NCI-H82 treated with DMSO at 0.1 percent for 48 hours (cell line): Measurements from ENCODE around the gene TMEM151B.
A peak's percentile ranks its signal among the peaks of the same experiment; 100 is the strongest.
"Not testable (repeated sequence)": the region's sequence is repeated elsewhere in the genome, so short reads cannot be mapped to it uniquely, and the experiment has no call there.

Experiments
- DNase-seq: peaks from one replicate; lab custom pipeline; 2025; ENCODE audit not compliant: unreplicated experiment; lab: John Stamatoyannopoulos, UW

Gene TMEM151B

DNA sequence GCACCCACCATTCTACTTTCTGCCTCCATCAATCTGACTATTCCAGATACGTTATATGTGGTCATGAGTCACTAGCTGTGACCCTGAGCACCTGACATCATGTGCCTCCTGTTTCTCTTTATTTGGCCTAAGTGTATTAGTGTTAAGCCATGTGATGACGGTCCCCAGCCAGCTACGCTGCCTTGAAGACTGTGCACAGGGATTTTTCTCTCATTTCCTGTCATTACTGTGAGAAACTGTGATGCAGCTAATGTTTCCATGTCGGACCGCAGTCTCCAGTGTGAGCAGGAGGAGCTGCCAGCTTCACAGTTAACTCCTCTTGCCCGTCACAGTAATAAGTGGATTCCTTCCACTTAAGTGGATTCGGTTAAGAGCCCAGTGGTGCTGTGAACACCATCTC lies 62.3 kb downstream of the TMEM151B start:
- peak; percentile 88 for DNase-seq

DNA sequence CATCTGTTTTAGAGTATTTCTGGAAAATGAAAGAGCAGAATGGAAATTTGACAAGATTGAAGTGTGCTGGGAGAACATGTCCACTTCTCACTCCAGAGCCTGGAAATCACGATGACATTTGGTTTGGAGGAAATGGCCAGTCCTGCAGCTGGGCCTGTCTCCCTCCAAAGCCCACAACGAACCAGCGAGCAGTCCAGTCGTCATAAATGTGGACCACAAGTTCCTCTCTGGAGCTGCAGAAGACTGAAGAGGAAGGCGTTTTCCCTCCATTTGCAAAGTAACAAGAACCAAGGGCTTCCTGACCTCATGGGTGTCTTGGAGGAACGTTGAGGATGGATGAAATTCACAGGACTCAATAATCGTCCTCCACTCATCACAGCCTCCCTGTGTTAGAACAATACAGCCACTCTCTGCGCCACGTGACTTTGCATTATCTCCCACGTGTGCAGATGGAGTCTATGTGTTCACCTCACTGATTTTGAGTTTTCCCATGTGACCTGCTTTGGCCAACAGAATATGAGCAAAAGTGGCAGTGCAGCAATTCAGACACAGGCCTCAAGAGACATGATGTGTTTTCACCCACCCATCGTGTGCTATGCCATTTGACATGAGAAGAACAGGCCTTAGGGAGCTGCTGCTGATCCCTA lies 63.1 kb downstream of the TMEM151B start:
- peak; percentile 22 for DNase-seq

DNA sequence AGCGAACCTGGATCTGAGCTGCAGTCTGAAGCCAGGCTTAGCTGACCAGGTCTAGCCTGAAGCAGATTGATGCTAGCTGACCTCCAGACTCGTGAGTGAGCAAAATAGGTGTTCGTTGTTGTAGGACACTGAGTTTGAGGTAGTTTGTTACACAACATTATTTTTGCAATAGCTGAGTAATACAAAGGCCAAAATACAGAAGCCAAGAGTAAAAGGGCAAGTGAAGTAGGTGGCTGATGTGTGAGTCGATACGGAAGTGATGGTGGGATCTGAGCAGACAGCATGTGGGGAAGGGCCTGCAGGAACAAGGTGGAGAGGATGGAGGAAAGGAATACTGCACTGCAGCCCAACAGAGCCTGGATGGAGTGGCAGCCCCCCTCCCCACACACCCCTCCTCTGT lies 63.7 kb downstream of the TMEM151B start:
- DNase-seq, result no peak

DNA sequence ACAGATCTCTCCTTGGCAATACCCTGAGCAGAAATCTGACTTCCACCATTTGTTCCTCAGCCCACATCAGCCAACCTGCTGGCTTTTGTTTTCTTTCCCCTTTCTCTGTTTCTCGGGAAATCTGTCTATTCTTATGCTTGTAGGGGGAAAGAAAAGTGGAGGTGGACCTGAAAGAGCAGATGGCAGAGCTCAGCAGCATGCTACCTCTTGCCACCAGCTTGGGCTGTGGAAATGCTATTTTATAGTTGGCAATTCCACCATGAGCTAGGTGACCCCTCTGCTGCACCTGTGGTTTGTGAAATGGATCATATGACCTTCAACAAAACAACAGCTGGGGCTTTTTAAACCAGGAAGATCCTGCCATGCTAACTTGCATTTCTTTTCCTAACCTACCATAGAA lies 65.4 kb downstream of the TMEM151B start:
- DNase-seq, result no peak

DNA sequence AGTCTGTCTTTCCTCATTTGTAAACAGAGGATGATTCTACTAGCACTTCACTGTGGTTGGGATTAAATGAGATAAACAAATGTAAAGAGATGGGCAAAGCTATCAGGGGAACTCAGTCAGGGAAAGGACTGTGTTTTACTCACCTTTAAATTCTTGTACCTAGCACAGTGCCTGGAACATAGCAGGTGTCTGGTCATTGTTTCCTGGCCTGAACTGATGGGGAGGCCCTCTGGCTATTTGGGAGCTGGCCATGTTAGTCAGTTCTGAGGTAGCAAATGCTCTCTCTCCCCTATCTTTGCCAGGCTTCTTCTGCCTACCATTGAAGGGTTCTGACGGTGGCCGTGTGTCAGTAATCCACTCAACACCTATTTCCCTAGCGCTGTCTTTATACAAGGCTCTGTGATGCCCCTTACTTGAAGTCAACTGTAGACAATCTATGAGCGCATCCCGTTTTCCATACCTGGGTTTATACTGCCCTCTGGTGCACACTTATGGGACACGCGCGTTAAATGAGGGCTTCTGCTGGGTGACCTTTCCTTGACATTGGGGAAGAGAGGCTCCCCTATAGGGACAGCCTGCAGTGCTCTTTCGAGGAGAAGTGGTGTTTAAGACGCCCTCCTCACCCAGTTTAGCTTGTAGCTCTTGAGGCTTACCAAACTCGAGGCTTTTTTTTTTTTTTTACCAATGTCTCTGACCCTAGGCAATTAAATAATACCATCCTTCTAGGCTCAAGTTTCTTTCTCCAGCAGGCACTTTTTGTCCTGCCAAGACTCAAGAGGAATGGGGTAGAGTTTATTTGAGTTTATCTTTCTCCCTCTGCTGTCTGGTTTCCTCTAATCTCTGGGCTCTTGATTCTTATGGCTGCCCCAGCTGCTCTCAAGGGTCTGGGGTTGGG lies 68.2 kb downstream of the TMEM151B start:
- DNase-seq, result peak; percentile 69

DNA sequence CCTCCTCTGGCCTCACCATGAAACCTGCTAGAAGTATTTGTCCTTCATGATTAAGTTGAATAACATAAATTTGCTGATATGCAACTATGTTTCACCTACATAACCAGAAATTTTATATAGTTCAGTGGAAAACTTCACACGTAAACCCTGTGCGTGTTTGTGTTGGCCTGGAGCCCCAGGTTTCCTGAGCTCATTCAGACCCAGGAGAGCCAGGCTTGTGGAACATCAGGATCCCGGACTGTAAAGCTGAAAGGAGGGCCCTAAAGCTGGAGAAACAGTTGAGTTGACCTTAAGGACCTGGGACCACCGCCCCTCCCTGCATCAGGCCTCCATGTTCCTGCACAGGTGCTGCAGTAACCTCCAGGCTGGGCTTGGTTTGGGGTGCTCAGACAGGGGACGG lies 69.1 kb downstream of the TMEM151B start:
- DNase-seq, result no peak

DNA sequence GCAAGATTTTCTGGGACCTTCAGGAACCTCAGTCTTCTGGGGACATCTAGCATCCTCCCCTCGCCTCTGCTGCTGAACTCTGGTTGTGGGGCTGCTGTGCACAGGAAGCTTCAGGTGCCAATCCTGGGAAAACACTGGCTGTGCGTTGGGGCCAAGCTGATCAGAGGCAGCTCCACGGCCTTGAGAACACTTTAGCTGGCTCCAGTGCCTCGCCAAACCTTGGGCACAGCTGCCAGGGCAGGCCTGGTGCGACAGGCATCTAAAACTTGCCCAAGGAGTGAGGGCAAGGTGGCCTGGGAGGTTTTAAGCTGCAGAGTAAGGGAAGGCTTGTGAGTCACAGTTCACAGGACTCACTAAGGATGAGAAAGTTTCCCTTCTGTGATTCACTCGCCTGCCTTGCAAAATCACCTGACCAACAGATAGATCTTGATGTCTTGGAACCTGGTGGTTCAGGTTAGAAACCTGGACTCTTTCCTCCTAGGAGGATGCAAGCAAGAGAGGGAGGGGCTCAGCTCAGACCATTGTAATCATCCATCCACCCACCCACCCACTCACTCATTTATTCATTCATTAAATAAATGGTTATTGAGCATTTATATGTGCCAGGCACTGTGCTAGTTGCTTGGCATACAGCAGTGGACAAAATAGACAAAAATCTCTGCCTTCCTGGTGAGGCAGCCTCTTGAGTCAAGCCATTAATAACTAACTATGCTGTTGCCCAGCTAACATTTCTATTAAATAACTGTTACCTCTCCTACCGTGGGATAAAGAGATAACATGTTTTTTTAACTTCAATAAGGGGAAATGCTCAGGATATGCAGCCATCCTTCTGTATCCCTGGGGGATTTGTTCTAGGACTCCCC lies 69.7 kb downstream of the TMEM151B start:
- DNase-seq, result no peak

DNA sequence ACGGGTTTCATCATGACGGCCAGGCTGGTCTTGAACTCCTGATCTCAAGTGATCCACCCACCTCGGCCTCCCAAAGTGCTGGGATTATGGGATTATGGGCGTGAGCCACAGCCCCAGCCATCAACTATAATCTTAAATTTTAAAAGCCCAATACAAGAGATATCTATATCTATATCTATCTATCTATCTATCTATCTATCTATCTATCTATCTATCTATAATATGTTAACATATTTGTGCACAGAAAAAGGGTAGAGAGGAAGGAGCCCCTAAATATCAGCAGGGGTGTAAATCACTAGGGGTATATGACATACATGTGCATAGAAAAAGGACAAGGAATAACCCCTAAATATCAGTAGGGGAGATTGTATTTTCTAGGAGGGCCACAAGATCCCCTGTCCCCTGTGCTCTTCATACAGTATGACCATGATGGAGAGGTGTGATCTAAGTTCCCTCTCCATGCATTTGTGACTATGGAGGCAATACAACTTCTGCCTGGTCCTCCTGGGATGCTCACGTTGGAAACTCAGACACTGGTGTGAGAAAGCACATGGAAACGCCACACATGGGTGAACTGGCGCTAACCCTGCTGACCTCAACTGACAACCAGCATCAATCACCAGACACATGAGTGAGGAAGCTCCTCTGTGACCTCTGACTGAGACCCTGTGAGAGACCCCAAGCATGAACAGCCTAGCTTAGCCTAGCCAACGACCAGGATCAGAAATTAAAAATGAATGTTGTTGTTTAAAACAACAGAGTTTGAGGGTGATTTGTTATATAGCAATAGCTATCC lies 71.0 kb downstream of the TMEM151B start:
- DNase-seq, result no peak

DNA sequence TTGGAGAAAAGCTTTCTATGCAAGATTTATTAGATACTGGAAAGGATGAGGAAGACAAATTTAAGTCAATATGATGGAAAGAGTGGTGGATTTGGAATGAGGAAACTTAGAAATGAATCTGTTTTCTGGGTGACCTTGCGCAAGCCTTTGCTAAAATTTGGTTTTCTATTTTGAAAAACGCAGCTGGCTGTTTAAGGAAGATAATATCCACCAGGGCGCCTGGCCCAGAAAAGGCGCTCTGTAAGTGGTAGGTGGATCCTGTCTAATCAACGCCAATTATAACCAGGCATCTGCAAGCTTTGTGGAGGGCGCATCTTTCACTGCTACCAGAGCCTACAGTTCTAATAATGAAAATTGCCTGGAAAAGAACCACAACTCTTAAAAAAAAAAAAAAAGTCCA lies 71.8 kb downstream of the TMEM151B start:
- DNase-seq, result no peak

DNA sequence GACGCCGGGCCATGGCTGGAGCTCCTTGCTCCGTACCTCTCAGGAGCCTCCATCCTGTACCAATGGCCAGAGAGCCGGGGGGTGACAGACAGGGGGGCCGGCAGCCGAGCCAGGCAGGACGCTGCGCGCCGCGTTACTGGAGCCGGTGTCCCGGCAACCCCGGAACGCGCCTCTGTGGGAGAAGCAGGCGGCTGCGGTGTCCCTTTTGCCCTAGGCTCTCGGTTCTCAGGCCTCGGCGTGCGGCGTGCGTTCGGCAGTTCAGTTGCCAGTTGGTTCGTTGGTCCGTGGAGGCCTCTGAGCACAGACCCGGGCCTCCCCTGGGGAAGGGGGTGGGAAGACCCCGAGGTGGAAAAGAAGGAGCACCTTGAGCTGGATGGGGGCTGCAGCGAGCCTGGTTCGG lies 72.2 kb downstream of the TMEM151B start, which contains the start of gene SPATS1:
Gene SPATS1 (plus strand): TSS at position 162 of the 400 bp plus-strand sequence. CDS start 446 bp downstream, outside the sequence.
- DNase-seq, result no peak

DNA sequence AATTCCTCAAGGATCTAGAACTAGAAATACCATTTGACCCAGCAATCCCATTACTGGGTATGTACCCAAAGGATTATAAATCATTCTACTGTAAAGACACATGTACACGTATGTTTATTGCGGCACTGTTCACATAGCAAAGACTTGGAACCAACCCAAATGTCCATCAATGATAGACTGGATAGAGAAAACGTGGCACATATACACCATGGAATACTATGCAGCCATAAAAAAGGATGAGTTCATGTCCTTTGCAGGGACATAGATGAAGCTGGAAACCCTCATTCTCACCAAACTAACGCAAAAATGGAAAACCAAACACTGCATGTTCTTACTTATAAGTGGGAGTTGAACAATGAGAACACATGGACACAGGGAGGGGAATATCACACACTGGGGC lies 76.6 kb downstream of the TMEM151B start:
- DNase-seq, result not testable (repeated sequence)

DNA sequence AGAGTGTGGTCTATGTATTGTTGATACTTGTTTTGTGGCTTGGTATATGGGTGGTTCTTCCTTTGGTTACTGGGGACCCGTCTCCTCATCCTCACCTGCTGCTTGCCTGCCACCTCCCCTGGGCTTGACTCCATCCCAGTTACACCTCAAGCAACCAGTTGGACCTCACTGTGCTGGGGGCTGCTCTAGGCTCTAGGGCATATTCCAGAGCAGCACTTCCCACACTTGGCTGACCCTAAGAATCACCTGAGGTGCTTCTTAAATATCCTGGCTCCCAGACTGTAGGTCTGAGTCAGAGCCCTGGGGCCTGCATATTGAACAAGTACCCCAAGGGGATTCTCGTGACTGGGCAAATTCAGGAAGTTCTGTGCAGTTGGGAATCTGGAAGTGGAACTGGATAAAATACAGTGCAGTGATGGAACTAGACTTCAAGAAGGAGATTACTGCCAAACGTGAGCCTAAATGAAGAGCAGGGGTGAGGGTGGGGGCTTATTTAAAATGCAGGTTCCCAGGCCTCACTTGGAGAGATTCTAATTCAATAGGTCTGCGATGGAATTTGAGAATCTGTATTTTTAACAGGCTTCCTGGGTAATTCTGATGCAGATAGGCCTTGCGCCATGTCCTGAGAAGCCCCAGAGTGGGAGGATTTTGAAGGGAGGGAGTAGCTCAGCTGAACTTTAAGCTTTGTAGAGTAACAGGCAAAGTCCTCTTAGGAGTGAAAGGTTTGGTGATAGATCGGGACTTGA lies 79.8 kb downstream of the TMEM151B start:
- no peak for DNase-seq

DNA sequence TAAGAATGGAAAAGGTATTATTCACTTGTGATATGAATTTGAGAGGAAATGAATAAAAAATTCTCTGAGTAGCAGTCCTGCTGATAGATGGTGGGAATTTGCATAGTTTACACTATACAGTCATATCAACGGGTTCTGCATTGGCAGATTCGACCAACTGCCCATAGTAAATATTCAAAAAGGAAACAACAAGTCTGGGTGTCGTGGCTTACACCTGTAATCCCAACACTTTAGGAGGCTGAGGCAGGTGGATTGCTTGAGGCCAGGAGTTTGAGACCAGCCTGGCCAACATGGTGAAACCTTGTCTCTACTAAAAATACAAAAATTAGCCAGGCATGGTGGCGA lies 80.4 kb downstream of the TMEM151B start:
- not testable (repeated sequence) for DNase-seq

DNA sequence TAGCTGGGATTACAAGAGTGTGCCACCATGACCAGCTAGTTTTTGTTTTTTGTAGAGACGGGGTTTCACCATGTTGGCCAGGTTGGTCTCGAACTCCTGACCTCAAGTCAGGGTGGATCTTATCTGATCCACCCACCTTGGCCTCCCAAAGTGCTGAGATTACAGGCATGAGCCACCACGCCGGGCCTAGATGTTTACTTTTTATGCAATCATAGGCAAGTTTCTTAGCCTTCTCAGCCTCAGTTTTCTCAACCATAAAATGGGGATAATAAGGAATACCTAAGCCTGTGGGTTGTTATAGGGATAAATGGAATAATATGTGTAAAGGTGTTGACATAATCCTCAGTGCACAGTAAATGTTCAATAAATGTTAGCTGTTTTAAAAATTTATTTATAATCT lies 82.0 kb downstream of the TMEM151B start:
- DNase-seq, result no peak

DNA sequence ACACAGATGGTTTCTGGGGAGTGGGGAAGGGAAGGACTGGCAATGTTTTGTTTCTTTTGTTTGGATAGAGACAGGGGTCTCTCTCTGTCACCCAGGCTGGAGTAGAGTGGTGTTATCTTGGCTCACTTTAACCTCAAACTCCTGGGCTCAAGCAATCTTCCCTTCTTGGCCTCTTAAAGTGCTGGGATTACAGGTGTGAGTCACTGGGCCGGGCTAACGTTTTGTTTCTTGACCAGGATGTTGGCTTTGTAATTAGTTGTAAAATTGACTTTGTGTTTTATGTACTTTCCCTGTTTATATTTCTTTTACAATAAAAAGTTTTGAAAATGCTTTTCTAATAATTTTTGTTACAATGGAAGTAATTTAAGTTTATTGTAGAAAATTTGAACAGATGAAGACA lies 83.1 kb downstream of the TMEM151B start:
- DNase-seq, result no peak

DNA sequence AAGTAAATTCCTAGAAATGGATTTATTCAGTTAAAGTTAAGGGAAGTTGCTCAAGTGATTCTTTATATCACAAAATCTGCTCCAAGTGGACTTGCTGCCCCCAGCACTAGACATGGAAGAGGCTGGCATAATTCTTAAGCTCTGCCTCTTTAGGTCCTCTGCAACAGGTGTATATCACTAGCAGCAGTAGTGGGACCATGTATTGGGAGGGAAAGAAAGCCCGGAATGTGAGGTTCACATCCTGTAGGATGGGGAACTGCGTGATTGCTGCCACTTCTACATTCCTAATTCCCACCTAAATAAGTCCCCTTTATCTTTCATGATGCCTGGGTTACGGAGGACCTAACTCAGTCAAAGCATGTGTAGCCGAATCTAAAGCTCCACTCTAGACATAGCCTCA lies 85.4 kb downstream of the TMEM151B start:
- no peak for DNase-seq

DNA sequence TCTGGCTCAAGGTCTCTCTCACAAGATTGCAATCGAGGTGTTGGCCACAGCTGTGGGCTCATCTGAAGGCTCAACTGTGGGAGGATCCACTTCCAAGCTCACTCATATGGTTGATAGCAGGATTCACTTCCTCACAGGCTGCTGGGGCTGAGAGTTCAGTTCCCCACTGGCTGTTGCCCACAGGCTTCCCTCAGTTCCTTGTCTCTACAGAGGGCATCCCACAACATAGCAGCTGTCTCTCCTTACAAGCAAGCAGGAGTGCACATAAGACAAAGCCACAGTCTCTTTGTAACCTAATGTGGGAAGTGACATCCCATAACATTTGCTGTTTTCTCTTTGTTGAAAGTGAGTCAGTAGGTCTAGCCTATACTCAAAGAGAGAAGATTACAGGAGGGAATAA lies 86.2 kb downstream of the TMEM151B start:
- no peak for DNase-seq
